RCC 7860 (cell line): ENCODE data around the gene EPHX1.
"Not testable (repeated sequence)": the region's sequence is repeated elsewhere in the genome, so short reads cannot be mapped to it uniquely, and the experiment has no call there.

ENCODE experiments used
- DNase-seq: peaks from one replicate; pipeline ENCODE4 v3.0.0-alpha.2; 2015; ENCODE audit warnings: low spot score
- FAIRE-seq: peaks from 2 replicates; lab custom pipeline; 2012; peaks lifted over from hg19 to GRCh38; lab: Jason Lieb, UNC

Gene EPHX1

DNA sequence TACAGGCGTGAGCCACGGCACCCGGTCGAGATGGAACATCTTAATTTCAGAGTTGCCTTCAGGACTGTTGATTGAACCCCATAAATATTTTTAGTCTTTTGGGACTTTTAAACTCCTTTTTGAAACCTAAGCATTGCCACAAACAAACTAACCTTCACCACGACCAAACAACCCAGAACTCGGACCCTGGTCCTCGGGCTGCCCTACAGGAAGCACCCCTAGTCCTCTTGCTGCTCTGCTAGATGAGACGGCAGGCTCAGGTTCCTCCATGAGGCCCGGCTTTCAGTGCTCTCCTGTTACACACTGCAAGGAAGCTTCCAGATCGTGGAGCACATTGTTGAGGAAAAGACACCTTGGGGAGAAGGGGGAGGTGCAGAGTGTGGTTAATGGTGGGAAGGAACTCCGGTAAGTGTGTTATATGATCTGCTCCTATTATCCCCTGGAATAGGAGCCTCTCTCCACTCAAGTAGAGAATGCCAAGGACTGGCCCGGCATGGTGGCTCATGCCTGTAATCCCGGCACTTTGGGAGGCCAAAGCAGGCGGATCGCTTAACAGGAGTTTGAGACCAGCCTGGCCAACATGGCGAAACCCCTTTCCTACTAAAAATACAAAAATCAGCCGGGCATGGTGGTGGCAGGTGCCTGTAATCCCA is 5.7 kb downstream of the EPHX1 start:
- FAIRE-seq (no peak), DNase-seq (no peak)

DNA sequence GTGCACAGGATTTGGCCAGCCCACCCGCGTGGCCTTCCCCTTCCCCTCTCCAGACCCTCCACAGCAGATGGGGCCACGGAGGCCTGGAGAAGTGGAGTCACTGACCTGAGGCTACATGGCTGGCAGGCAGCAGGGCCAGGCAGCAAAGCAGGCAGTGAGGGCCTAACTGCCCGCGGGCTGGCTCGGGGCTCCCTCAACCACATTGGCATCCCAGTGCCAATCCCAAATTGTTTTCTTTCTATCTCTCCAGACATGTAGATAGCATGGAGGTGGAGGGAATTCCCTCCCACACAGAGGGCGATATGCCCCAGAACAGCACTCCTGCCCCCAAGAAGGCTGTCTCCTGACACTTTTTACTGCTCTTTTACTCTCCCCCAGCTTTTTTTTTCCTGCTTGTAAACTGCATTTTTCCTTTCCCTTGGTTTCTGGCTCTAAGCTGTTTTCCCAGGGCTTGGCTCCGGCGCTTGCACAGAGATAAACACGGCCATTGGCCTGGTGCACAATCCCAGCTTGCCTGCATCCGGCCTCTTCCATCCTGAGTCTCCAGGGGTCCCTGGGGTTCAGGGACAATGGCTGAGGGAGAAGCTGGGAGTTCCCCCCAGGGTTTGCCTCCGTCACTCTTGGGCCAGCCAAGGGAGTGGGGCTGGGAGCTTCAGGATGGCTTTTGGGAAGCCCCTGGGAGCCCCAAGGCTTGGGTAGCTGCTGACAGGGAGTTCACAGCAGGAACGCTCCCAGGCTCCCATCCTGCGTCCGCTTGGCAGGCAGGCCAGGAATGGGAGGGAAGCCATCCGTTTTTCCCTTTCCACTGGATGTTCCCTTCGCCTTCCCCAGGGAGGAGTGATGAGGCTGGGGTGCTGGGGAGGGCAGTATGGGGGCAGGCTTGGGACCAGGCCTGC is 7.0 kb downstream of the EPHX1 start:
- FAIRE-seq (no peak), DNase-seq (no peak)

DNA sequence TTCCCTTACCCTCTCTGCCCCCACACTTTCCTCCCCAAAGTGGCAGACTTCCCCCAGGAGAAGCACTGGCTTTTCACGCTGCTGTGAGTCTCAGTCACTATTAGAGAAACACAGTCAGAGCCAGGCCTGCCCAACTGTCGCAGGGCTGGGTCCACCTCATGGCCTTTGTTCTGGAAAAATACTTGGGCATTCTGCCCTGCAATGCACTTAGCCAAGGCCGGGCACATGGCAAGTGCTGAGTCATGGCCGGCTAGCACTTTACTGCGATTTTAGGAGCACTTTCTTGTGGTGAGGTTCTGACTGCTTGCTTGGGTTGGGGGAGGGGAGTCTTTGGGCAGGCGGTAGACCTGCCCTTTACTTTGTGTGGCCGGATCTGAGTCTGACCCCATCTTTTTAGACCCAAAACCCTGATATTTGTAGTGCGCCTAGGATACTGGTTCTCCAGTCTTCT is 7.7 kb downstream of the EPHX1 start:
- DNase-seq (peak; percentile 93), FAIRE-seq (peak; percentile 90)

DNA sequence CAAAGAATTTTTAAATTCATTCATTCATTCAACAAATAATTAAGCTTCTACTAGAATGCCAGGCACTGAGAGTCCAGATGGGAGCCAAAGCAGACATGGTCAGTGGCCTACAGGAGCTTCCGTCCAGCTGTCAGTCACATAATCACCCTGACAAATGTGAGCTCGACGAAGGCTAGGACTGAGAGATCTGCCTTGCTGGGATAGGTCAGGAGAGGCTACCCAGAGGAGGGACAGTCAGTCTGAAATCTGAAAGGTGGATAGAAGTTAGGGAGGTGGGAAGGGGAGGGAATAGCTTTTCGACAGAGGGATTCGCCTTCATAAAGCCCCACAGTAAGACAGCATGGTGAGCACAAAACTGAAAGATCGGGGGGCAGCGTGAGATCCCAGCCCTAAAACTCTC is 8.3 kb downstream of the EPHX1 start:
- FAIRE-seq (no peak), DNase-seq (no peak)

DNA sequence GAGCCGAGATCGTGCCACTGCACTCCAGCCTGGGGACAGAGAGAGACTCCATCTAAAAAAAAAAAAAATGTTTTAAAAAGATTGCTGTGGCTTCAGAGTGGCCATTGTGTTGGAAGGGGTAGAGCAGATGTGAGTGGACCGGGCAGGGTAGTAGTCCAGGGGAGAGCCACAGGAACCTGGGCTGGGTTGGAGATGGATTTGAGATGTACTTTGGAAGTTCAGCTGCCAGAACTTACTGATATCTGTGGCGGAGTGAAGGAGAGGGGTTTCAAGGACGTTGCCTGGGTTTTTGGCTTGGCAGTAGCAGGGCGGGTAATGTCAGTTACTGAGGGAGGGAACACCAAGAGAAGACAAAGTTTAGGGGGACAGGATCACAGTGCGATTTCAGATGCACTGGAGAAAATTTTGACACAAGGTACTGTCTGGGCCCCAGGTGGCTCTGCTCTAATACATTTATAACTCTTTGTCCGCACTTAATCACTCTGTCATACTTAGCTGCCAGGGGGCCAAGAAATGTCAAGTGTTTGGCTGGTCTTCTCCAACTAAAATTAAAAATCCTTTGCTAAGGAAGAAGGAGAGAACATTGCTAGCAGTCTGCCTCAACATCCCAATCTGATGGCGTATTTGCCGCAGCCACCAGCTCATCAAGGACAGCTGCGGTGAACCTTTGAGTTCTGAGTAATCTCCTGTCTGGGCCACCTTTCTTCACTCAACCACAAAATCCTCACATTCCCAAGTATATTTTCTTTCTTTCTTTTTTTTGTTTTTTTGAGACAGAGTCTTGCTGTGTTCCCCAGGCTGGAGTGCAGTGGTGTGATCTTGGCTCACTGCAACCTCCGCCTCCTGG is 9.6 kb downstream of the EPHX1 start:
- DNase-seq, result no peak
- no peak for FAIRE-seq

DNA sequence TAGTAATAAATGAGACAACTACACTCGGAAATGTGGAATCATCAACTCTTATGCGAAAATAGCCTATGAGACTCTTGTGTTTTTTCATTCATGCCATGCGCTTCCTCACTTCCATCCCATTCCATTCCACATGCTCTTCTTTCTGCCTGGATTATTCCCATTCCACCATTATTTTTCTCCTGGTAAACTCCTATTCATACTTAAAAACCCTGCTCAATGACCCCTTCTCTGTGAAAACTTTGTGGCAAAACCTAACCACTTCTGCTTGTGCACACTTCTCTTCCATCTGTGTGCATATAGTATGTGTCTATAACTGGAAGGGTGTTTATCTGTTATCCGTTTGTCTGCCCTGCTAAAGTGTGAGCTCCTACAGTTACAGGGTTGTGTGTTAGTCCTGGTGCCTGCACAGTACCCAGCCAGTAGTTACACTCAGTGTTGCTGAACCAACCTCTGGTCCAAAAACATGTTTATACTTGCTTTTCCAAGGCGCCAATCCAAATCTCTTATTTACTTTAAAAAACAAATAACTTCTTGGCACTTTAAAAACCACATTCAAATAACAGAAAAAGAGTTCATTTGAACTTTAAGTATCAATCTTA is 10.7 kb downstream of the EPHX1 start:
- DNase-seq, result no peak
- no peak for FAIRE-seq

DNA sequence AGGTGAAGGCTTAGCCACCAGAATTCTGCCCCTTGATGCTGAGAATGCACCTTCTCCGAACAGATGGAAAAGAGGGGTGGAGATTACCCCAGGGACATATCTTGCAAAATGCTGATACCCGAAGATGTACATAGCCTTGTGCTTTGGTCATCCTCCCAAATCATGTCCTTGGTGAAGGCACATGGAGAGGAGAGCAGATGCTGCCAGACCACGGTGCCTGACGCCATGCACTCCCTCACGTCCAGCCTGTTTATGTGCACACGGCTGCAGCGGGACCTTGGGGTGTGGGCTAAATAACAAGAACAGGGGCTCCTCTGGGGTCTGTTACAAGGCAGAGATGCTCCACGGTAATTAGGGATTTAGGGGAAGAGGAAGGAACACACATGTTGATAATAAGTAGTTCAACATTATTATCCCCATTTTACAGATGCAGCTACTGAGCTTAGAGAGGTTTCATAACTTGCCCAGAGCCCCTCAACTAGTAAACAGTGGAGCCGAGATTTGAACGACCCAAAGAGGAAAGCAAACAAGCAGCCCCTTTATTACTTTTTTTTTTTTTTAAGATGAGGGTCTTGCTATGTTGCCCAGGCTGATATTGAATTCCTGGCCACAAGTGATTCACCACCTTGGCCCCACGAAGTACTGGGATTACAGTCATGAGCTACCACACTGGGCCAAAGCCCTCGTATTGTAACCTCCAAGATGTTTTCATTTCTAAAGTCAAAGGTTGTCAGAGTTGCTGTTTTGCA is 12.9 kb downstream of the EPHX1 start:
- DNase-seq, result no peak
- FAIRE-seq, result no peak

DNA sequence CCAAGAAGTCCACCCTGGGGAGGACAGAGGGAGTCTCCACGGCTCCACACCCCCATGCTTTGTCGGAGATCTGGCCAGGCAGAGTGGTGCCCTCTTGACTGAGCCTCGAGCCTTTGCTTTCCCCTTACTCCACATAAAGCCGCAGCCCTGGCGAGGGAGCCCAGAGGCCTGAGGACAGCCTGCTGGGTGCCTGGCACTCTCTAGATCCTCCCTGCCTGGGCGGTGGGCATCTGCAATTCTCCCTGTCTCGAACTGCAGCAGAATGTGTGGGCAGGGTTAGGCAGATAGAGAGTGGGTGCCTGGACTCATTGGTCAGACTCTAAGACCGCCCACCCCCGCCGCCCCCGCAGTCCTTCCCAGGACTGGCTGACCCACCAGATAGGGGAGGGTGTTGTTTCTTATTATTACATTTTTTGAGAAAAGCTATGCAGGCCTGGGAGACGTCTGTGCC is 13.9 kb downstream of the EPHX1 start:
- DNase-seq, result no peak
- FAIRE-seq, result no peak

DNA sequence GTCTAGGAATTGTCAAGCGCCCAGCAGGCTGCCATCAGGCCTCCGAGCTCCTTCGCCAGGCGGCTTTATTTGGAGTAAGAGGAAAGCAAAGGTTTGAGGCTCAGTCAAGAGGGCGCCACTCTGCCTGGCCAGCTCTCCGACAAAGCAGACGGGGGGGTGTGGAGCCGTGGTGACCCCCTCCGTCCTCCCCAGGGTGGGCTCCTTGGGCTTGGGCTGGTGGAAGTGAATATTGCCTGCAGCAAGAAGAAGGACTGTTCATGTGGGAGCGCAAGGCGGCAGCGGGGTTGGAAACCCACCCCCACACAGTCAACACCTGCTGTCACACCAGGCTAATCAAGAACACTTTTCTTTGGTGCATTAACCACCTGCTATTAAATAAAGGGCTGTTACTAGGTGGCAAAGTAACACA is 14.6 kb downstream of the EPHX1 start:
- no peak for DNase-seq

DNA sequence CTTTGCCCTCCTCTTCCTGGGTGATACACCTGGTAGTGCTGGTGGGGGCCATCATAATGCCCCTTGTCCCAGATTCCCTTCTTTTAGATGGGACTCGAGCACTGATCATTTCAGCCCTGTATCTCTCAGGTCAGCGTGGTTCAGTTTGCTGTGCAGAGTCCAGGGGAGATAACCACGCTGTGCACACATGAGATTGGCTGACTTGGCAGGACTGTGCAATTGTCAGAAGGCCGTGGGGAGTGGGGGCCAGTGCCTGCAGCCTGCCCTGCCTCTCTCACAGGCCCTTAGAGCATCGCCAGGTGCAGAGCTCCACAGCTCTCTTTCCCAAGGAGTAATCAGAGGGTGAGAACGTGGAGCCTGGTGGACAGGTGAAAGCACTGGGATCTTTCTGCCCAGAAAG is 15.2 kb downstream of the EPHX1 start:
- no peak for FAIRE-seq
- no peak for DNase-seq

More for the DNA sequence above, 14.6 kb downstream of the EPHX1 start:
- no peak for FAIRE-seq

DNA sequence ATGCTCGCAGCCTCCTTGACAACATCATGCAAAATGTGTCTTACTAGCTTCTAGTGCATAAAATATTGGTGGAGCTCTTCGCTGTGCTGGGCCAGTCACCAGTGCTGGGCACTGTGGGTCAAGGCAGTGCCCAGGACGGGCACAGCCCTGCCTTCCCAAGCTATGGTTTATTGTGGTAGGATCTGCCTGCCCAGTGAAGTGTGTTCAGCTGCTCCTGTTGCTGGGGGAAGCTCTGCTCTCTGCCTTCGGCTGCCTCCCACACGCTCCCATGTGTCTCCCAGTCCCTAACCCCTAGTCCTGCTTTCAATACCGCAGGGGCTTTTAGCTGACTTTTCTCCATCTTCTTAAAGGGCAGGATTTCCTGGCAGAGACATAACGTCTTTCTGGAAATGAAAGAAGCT is 15.7 kb downstream of the EPHX1 start:
- DNase-seq, result no peak
- no peak for FAIRE-seq

DNA sequence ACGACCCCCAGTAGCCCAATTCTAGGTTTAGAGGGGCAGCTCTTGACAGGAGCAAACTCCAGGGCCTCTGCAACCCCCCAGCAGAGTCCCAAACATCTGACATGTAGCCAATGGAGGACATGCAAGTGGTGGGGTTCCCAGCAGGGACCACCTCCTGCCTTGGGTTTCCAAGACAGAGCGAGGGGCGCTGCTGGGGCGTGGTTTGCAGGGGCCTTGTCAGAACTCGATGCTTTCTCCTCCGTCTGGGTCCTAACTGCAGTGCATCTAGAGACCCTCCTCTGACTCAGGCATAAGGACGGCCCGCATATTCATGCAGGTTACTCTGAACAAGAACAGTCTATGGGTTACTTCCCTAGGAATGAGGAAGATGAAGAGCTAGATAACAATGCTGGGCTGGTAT is 17.2 kb downstream of the EPHX1 start:
- FAIRE-seq, result no peak
- no peak for DNase-seq

DNA sequence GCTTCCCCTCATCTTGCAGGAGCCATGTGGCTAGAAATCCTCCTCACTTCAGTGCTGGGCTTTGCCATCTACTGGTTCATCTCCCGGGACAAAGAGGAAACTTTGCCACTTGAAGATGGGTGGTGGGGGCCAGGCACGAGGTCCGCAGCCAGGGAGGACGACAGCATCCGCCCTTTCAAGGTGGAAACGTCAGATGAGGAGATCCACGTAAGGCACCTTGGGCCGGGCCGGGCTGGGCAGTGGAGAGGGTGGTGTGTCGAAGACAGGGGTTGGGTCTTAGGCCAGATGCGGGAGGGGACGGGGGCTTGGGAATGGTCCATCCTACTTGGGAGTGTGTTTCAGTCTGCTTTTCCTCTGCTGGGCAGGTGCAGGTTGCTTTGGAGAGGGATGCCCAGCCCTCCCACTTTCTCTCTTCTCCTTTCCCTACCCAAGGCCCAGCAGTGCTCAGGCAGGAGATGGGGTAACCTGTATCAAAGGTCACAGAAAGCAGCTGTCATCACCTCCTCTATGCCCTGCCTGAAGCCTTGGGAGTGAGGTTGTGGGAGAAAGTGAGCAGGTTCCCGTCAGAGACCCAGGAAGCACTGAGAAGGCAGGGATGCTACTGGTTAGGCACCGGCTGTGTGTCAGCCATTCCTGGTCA is 18.9 kb downstream of the EPHX1 start:
- DNase-seq (no peak), FAIRE-seq (no peak)

DNA sequence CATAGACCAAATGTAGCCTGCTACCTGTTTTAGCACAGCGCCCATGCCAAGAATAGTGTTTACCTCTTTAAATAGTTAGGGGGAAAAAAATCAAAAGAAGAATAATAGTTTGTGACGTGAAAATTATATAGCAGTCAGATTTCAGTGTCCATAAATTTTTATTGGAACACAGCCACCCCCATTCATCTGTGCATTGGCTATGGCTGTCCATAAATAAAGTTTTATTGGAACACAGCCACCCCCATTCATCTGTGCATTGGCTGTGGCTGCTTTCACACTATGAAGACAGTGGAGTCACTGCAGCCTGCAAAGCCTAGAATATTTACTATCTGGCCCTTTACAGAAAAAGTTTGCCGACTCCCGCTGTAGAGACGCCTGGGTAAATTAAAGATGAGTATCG is 20.9 kb downstream of the EPHX1 start:
- DNase-seq, result no peak
- no peak for FAIRE-seq

DNA sequence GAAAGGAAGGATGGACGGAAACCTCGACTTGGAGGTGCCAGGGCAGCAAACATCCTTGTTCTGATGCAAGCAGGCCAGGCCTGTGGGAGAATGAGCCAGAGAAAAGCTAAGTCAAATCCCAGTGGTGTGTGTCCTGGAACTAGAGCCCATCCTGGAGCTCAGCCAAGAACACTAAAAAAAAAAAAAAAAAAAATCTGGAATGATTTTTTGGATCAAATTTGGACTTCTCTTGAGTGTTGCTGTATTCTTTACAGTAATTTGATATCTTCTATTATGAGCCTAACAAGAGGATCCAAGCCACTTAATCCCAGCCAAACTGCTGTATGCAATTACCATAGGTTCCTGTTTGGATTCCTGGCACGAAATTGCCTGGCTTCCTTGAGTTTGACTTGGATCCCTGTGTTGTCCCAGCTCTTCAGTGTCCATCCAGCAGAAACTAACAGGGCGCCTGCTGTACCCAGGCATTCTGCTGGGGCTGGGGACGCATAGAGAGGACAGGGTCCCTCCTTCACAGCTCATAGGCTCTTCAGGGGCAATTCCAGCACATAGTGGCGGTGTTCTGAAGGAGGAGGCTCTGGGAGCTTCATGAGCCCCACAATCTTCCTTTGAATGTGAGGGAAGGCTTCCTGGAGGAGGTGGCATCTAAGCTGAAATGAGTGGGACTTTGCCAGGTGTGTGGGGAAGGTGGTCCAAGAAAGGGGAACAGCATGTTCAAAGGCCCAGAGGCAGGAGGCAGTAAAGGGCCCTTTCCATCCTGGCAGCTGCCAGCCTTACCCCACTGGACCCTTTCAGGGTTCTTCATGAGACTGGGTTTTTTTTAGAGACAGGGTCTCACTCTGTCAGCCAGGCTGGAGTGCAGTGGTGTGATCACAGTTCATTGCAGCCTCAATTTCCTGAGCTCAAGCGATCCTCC is 24.7 kb downstream of the EPHX1 start:
- FAIRE-seq, result no peak
- no peak for DNase-seq

DNA sequence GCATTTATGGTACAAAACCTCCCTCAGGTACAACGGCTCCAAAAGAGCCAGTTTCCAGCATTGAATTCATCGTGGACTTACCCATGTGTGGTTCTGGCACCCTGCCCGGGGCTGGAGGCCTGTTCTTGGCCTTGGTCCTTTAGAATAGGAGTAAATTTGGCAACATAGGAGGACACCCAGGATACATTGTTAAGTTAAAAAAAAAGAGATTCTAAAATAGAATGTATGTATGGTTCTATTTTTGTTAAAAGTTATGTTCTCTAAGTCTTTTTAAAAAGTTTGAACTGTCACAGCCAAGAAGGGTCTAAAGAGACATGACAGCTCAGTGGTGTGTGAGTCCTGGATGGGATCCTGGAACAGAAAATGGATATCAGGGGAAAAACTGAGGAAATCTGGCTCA is 25.9 kb downstream of the EPHX1 start:
- DNase-seq (no peak), FAIRE-seq (no peak)

DNA sequence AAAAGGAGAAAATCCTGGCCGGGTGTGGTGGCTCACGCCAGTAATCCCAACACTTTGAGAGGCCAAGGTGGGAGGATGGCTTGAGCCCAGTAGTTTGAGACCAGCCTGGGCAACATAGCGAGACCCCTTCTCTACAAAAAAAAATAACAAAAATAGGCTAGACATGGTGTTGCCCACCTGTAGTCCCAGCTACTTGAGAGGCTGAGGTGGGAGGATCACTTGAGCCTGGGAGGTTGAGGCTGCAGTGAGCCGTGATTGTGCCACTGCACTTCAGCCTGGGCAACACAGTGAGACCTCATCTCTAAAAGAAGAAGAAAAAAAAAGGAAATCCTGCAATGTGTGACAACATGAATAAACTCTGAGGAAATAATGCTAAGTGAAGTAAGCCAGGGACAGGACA is 26.4 kb downstream of the EPHX1 start:
- FAIRE-seq, DNase-seq: not testable (repeated sequence)

DNA sequence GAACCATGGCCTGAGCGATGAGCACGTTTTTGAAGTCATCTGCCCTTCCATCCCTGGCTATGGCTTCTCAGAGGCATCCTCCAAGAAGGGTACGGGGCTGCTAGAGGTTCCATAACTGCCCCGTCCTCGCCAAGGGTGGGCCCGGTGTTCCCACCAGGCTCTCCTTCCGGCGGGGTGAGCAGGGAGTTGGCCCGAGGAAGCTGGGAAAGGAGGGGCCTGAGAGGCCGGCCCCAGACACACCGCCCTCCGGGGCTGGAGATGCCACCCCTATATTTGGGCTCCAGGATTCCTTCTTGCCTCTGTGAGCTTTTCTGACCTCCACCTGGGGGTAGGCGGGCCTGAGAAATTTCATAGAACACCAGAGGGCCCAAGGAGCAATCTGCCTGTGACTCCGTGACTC is 28.9 kb downstream of the EPHX1 start:
- no peak for DNase-seq
- no peak for FAIRE-seq

DNA sequence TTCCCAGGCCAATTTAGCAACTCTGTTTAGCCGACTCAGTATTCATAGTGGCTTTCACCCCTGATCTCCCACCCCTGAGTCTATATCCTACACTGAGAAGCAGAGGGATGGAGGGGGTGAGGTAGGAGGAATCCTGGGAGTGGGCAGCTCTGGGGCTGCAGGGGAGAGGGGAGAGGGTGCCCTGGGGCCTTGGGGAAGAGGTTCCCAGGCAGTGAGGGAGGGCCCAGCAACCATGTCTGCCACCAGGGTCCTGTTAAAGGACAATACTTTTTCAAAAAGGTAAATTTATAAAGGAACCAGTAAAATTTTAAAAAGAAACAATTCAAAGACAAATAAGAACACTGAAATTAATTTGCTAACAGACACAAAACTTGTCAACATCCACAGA is 30.3 kb downstream of the EPHX1 start:
- no peak for FAIRE-seq
- DNase-seq, result no peak
